Medulla oblongata (tissue), 1 donor: ENCODE measurements around the gene LCE1D.

ENCODE experiments used
- DNase-seq: peaks from one replicate; pipeline ENCODE4 v3.0.0-alpha.2; 2015; ENCODE audit errors: extremely low spot score

LCE1D gene

DNA sequence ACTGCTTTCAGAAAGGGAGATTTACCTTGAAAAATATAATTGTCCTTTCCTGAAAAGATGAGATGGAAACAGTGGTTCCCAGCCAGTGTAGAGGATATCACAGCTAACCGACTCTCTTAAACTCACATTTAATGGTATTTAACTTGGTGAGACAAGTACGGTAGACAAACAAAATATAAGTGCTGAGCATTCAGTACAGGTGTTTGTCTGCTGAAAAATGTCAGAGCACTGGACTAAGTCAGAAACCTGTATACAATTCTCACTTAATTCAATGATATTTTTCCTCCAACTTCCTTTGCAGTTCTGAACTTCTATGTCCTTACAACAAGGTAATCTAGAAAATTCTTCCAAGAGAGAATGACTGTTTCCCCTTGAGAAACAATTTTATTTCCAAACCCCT is 15.2 kb downstream of the LCE1D start, which contains the start of gene LCE1B:
Gene LCE1B (plus strand): TSS at position 301 of the 400 bp plus-strand sequence. CDS start 476 bp downstream, outside the sequence.
- no peak for DNase-seq

DNA sequence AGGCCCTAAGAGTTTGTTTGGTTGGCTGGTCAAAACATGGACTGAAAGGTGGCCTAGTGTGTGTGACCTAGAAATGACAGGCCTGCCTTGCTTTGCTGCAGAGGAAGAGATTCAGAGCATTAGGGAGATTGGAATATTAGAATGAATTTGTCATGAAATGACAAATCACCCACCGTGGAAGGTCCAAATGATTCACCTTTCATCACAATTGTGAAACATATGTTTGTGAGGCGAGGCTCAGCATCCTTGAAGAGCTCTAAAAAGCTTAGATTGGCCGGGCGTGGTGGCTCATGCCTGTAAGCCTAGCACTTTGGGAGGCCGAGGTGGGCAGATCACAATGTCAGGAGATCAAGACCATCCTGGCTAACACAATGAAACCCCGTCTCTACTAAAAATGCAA is 20.8 kb downstream of the LCE1D start:
- no peak for DNase-seq

DNA sequence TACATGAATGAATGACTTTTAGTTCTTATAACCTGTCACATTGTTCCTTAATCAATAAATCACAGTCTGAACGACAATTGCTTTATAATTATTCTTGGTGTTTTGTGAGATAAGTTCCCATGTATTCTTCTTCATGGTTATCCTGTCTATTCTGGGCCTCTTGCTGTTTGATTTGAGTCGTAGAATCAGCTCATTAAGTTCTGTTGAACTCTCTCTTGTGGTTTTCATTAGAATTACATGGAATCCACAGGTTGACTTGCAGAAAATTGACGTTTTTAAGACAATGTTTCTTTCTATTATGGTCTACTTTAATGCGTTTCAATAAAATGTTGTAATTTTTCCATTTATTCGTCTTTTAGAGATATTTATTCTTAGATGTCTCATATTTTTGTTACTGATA is 26.8 kb downstream of the LCE1D start:
- DNase-seq, result no peak

DNA sequence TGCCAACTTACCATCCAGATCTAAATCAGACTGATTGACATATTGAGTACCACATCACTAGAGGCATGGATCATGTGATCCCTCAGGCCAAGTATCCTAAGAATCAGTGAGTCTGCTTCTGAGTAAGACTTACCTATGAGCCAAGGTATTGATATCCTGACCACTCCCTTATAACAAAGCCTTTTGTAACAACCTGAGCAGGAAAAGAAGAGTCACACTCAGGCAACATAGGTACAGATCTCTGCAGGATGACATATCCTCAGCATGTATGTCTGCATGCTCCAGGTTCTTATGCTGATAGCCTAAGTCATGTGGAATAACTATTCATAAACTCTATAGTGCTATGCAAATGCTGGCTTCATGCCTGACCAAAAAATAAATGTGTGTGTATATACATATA is 28.4 kb downstream of the LCE1D start:
- DNase-seq, result no peak

DNA sequence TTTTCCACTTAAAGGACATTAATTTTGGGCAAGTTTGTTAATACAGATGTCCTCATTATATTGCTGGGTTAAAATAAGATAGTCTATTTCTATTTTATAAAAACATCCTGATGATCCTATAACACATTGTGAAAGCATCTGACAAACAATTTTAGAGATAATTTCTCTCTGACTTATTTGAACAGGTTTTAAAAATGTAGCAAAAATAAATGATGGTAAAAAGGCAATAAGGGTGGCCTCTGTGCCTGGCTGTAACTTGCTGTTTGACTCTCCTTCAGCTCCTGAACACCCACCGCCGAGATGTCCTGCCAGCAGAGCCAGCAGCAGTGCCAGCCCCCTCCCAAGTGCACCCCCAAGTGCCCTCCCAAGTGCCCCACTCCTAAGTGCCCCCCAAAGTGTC is 30.7 kb downstream of the LCE1D start, which contains the start of gene LCE1A:
Gene LCE1A (plus strand): TSS at position 301 of the 400 bp plus-strand sequence. CDS start 0 bp downstream, at position 301.
- DNase-seq, result no peak

DNA sequence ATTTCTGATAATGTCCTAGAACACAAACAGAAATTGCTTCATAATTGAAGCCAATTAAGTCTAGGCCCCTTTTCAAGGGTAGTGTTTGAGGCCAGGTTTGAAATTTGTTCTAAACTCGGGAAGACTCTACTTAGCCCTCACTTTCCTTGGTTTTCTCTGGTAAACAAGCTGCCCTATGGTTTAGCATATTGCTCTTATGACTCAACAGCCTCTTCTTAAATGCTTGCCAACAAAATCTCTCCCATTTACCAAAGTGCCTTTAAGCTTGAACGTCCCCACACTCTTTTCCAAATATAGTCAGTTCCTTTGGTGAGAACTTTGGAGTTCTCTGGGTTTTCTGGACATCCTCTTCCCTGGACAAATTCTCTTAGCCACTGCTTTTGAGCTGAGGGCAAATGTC is 40.3 kb downstream of the LCE1D start:
- DNase-seq, result no peak

DNA sequence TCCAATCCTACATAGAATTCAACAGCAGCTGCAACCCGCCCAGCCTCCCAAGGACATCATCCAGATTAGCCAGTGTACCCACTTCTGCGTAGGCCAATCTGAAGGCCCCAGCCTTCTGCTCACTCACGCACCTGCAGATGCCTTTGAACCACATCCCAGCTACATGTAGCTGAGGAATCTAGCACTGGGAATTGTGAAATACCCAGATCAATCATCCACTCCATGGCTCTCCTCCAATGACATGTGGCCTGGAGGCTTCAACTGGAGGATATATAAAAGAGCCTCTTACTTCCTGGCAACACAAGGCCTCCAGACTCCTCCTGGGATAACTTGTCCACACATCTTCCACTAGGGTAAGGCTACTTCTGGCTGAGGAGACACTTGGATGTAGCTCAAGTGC is 46.0 kb downstream of the LCE1D start, which contains the start of gene LCE6A:
Gene LCE6A (plus strand): TSS at position 301 of the 400 bp plus-strand sequence. CDS start 665 bp downstream, outside the sequence.
- no peak for DNase-seq
